ENCODE results near the gene PRPF31.

Gene PRPF31

GRCh38 chr19:54178581-54179261 is 63.2 kb downstream of the PRPF31 start:
- no peak overlapping the region for H3K27ac ChIP-seq
- ChIA-PET CTCF (interaction anchor here (2.0 kb wide), 1 partner anchor 10 kb away, joined by 5 read pairs; the partner anchor contains the start of gene MBOAT7), POLR2A (ENCODE audit: low non-redundant PET) (no interaction called here)
- no peak for TF ChIP-seq CTCF (conservative IDR thresholded peaks at IDR 0.05; ENCODE audit: low read depth)
- DNase-seq (ENCODE audit: low spot score) = no peak

- H3K27ac ChIP-seq = no peak overlapping the region
- CTCF ChIA-PET = interaction anchor here (0.7 to 2.0 kb wide), 2 partner anchors 10 to 263 kb away, joined by 3 to 5 read pairs; partner anchors contain the start of gene MBOAT7
- no peak for DNase-seq (ENCODE audit: low spot score)
- POLR2A ChIA-PET (ENCODE audit: low non-redundant PET) = no interaction called here
- no peak for TF ChIP-seq CTCF (conservative IDR thresholded peaks at IDR 0.05; ENCODE audit: low read depth)
Observed at GRCh38 chr19:54179262-54179852, 63.8 kb downstream of the PRPF31 start.

- H3K27ac ChIP-seq = no peak overlapping the region
- CTCF ChIA-PET = interaction anchor here (0.7 to 2.0 kb wide), 2 partner anchors 9 to 264 kb away, joined by 3 to 5 read pairs; partner anchors contain the start of gene MBOAT7
- POLR2A ChIA-PET (ENCODE audit: low non-redundant PET) = no interaction called here
- TF ChIP-seq CTCF (conservative IDR thresholded peaks at IDR 0.05; ENCODE audit: low read depth) = no peak
- DNase-seq (ENCODE audit: low spot score) = no peak
Observed at GRCh38 chr19:54179921-54180461, 64.4 kb downstream of the PRPF31 start.

DNA sequence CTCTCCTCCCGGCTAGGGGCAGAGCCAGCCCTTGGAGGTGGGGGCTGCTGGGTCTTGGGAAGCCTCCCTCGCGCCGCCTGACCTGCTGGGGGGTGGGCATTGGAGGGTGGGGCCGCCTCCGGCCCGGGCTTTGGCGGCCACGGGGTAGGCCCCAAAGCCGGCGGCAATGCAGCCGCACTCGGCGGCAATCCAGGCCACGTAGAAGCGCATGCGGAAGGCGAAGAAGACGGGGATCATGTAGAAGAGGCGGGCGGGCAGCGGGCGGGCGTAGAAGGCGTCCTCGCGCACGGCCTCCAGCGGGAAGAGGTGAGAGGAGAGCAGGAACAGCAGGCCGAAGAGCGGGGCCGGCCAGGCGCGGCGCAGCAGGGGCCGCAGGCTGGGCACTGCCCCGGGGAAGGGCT is 65.1 kb downstream of the PRPF31 start:
- CTCF ChIA-PET = no interaction called here
- TF ChIP-seq CTCF (conservative IDR thresholded peaks at IDR 0.05; ENCODE audit: low read depth) = no peak
- no peak for DNase-seq (ENCODE audit: low spot score)
- no peak overlapping the region for H3K27ac ChIP-seq
- POLR2A ChIA-PET (ENCODE audit: low non-redundant PET) = no interaction called here

All from RWPE1 (cell line).